NB4 (cell line): Measurements from ENCODE around the gene SLX9.

ENCODE experiments used
- DNase-seq: peaks from one replicate; pipeline ENCODE4 v3.0.0; 2010; ENCODE audit warnings: low read depth
- H3K4me3 ChIP-seq: one replicate; pipeline ENCODE4 v1.5.1; 2011; ENCODE audit warnings: mild to moderate bottlenecking, low read depth, low read length, moderate library complexity
- CTCF ChIP-seq: IDR thresholded peaks from one replicate; pipeline ENCODE4 v1.5.1; 2012; ENCODE audit warnings: low read depth, low read length
- MYC ChIP-seq: IDR thresholded peaks from 2 replicates; pipeline ENCODE4 v1.6.1; 2011; ENCODE audit warnings: low read depth, low read length
- POLR2A ChIP-seq: IDR thresholded peaks from 2 replicates; pipeline ENCODE4 v1.6.1; 2011; ENCODE audit warnings: mild to moderate bottlenecking; ENCODE audit not compliant: insufficient read length; ENCODE audit errors: extremely low read depth
- TF ChIP-seq, protein P1 (sequence below): IDR thresholded peaks from 2 replicates; pipeline ENCODE4 v1.6.1; 2011; ENCODE audit warnings: low read depth, low read length

The SLX9 gene

GRCh38 chr21:45016406-45017038 lies 76.7 kb downstream of the SLX9 start:
- TF ChIP-seq MYC (no peak), CTCF (no peak), POLR2A (no peak)
- TF ChIP-seq, protein P1, sequence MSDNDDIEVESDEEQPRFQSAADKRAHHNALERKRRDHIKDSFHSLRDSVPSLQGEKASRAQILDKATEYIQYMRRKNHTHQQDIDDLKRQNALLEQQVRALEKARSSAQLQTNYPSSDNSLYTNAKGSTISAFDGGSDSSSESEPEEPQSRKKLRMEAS: no peak
- no peak overlapping the region for H3K4me3 ChIP-seq
- DNase-seq: no peak

GRCh38 chr21:45017039-45017960 lies 77.5 kb downstream of the SLX9 start:
- DNase-seq: no peak
- no peak for TF ChIP-seq CTCF
- no peak for TF ChIP-seq POLR2A
- TF ChIP-seq MYC: no peak
- TF ChIP-seq, protein P1: no peak
- H3K4me3 ChIP-seq: no peak overlapping the region

DNA sequence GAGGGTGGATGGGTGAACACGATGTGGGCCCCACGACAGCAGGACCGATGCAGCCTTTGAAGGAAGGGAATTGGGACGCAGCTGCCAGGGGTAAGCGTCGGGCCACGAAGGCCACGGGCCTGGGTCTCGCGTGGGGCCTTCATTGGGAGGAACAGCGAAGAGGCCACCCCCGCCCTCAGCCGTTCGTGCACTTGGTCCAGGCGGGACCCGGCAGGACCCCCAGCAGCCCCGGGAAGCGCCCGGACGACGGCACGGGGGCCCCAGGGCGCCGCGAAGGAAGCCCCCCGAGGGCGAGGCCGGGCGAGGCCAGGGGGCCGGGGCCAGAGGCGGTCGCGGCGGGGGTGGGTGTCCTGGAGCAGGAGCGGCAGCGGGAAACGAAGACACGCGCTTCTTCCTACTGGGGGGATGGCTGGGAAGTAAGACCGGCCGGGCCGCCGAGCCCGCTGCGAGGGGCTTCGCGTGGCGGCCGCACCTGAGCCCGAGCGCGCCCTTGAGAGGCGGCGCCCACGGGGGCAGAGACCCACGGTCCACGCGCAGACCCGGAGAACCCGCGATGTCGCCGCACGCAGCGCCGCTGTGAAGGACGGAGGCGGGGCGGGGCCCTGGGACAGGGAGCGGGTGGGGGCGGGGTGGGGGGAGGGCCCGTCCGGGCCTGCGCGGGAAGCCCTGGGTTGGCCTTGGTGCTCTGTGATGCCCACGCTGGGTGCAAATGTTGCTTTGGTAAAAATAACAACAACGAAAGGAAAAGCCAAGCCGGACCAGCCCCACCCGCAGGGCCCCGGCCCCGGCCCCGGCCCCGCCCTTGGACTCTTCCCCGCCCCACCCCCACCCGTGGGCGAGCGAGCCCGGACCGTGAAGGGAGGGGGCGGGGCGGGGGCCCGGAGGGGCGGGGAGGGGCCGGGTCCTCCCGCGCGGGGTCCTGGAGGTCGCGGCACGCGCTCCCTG lies 78.6 kb downstream of the SLX9 start:
- DNase-seq: no peak
- H3K4me3 ChIP-seq: no peak overlapping the region
- no peak for TF ChIP-seq POLR2A
- TF ChIP-seq CTCF: no peak
- no peak for TF ChIP-seq MYC
- TF ChIP-seq, protein P1: no peak

- TF ChIP-seq MYC (no peak), POLR2A (no peak), CTCF (no peak)
- TF ChIP-seq, protein P1: no peak
- no peak for DNase-seq
- no peak overlapping the region for H3K4me3 ChIP-seq
Measured at GRCh38 chr21:45019076-45019886, 79.5 kb downstream of the SLX9 start.
